ENCODE measurements around the gene IFI44.
A peak's percentile ranks its signal among the peaks of the same experiment; 100 is the strongest.

The IFI44 gene

DNA sequence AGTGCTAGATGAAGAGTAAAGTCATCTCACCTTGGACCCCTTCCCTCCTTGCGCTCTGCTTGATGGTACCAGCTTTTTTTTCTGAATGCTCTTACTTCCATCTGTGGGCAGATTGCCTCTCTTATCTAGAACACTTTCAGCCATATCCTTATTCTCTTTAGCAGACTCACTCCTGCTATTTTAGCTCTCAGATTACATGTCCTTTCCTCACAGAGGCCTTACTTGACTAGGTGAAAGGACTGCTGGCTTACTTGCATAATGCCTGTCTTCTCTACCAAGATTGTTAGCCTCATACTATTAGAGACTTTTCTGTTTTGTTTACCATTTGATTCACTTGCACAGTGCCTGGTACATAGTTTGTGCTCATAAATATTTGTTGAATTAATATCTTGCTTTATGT, 9.3 kb downstream of the IFI44 start:
- no peak for DNase-seq

DNA sequence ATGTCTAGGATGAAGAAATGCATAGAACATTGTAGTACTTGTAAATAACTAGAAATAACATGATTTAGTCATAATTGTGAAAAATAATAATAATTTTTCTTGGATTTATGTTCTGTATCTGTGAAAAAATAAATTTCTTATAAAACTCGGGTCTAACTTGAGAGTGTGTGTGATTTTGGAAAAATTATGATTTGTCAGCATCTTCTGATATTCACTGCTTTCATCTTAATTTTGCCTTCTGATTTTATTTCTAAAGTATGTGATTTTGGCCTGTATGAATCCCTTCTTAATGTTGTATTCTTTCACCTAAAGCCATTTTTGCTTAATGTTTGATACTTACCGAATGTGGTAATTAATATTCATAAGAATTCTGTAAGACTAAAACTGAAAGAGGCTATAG, 14.3 kb downstream of the IFI44 start:
- DNase-seq, result no peak

DNA sequence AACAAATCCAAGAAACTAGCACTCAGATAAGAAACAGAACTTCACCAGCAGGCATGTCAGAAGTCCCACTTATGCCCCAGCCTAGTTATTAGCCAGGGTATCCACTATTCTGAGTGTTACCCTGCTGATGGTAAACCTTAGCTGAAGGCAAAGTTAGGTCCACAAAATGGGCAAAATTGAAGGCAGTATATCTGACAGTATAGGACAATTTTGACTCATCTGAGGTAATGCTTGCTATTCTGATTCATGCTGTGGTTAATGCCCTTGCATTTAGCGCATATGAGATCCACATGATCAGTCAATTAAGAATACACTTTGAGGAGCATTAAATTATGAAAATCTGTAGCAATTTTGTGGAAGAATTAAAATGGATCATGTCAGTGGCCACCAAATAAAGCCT, 15.1 kb downstream of the IFI44 start:
- DNase-seq, result no peak

DNA sequence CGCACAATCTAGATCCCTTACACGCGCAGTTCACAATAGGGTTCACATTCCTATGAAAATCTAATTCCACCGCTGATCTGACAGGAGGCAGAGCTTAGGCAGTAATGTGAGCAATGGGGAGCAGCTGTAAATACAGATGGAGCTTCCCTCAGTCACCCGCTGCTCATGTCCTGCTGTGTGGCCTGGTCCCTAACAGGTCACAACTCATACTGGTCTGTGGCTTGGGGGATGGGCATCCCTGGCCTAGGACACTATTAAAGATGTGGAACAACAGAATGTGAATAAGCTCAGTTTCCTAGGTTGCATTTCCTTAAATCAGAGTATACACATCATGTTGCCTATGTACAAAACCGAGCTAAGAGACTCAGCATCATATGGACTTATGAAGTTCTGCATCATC, 16.2 kb downstream of the IFI44 start:
- no peak for DNase-seq

DNA sequence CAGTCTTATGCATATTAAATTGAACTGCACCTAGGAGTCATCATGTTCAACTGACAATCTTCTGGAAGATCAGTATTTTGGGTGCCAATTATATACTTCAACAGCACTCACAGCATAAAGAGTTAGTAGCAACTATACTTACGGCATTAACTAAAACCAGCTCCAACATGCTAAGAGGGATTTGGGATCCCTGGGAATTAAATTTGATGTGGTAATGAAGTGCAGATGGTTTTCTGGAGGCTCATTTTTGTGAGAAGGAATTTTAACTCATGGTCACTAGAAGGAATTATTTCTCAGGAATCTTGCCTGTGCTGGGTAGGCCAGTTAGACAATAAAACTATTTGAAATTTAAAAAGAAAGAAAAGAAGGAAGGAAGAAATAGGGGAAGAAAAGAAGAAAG, 18.3 kb downstream of the IFI44 start:
- DNase-seq, result no peak

DNA sequence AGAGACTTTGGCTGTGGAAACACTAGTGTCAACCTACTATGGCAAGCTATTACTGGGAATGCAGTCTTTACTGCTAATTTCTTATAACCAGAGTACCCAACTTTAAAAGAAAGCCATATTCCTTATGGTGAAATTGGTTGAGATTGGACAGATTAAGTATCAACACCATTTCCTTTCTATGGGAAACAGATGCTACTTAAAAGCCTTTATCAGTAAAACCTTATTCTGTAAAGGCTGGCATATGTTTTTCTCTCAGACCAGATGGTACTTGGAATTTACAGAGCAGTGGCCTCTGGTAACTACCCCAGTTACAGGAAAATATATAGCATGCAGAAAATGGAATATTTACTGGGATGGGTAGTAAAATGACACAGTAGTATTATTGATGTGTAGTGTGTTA, 18.8 kb downstream of the IFI44 start:
- DNase-seq, result no peak

DNA sequence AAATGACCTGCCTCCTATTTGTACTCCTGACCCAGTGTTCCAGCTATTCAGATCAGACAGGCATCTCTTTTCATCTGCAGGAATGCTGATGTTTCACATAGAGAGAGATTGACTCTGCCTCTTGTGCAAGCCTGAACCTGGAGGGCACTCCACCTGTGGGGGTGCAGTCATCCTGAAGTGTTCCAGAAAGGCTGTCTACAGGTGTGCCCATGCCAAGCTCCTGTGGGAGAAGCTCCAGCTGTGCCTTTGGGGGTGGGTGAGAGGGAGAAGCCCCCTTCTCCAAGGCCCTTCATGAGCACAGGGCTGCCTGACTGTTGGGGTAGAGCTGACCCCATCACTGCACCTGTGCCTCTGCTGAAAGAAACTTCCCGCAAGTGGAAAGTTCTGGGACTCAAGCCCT, 22.8 kb downstream of the IFI44 start:
- DNase-seq, result no peak

DNA sequence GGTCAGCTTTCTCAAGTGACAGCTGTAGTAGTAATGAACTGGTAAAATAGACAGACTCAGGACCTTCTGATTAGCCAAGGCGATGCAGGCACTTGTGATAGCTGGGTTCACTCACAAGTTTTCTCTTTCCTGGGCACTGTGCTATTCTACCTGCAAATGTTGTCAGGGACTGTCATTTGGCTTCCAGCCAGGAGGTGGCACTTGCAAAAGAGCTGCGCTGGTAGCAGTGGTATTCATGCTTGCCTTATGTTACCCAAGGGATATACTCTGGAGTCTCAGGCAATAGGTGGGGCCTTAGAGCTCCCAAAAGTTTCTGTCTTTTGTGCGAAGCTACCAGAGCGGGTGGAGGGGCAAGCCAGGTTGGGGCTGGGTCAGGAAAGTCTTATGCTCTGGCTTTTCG, 23.5 kb downstream of the IFI44 start:
- peak in 2 of 3 experiments; percentile 2 to 7 for DNase-seq

DNA sequence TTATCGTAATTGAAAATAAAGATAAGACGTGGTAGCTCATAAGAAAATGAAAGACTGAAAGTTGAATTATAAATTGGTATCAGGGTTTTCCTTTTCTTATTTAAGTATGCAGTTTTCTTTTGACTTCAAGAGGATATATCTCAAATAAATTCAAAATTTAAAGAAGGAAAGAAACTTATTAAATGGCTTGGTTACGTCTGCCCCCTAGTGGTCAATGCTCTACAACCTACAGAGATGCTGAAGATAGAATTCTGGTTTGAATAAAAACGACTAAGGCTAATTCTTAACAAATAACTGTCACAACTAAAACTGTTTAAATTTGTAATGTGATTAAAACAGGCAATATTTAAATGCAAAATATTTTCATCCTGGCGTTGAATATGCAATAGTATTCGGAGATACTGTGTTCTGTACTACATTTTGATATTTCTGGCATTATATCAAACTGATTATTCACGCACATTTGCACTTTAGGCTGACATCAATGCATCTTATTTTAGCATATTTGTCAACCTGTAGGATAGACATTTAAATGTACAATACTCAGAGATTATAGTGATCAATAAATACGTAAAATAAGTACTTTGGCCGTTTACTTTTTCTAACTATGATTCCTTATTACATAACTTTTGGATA, 26.8 kb downstream of the IFI44 start:
- peak; percentile 14 to 71 (median 41) for DNase-seq

DNA sequence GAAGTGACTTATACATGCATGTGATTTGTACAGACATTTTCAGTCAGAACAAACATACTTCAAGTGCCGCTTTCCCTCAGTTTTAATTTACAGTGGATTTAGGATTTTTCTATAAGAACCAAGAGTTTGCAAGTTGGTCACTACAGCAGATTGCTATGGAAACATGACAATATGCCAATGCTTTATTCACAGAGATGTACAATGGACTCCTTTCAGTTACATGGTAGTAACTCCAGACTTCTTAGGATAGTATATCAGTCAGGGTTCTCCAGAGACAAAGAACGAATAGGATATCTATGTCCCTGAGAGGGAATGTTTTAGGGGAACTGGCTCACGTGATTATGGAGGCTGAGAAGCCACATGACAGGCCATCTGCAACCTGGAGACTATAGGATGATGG, 27.4 kb downstream of the IFI44 start:
- DNase-seq, result no peak

DNA sequence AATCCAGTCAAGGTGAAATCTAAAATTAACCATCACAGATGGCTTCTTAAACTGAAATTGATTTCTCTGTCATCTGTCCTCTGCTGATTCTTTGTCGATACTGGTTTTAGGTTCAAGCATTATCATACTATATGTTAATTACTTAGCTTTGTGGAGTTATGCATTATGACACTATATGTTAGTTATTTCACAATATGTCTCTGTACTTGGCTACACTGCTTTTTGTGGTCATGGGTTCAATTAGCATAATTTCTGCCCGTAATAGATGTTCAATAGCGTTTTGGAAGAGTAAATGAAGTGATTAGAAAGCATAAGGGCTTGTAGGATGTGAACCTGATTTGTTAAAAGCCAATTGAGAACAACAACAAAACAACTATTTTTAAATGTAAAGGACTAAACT, 28.2 kb downstream of the IFI44 start:
- no peak for DNase-seq

DNA sequence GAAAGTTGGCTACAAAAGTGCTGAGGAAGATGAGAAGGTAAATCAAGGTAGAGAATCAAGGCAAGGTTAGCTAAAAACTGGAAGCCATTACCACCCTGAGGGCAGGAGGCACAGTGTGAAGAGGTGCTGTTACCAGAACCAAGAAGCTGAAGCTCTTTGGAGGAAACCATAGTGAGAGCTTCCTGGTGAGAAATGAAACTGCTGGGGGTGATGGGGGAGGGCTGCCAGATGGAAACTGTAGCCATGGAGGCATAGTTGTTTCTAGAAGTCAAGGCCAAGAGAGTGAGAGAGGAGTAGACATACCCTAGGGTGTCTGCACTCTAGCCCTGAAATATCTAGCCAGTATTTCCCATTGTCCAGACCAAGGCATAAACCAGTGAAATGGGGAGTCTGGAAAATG, 28.7 kb downstream of the IFI44 start:
- no peak for DNase-seq

DNA sequence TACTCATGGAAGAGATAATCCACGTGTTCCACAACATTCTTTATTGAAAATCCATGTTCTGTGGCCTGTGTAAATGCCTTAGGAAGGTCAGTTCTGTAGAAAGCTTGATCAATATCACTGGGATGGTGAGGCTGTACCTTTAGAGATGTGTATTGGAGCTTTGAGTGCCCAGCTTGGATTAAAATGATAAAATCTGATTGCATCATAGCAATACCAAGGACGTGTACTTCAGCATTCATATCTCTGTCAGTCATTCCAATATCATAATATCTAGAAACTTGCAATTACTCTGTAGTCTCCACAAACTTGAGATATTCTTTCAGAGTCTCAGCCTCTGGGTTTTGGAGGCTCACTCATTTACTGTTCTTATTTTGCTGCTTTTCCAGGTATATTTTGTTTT, 31.6 kb downstream of the IFI44 start:
- no peak for DNase-seq

DNA sequence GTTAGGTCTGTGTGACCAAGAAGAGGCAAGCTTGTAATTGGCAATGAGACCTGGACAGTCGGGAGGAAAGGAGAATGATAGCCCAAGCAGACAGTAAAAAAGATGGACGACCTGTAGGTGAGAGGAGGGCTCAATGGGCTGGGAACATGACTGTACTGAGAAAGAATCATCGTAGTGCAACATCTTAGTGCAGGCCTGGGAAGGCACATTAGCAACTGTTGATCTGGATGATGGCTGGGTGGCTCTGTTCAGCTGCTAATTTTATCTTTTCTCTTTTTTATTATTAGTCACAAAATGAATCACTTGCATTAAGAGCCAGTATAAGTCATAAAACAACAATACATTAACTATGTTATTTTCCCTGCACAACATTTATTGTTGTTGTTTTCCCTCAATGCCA, 32.9 kb downstream of the IFI44 start:
- no peak for DNase-seq

DNA sequence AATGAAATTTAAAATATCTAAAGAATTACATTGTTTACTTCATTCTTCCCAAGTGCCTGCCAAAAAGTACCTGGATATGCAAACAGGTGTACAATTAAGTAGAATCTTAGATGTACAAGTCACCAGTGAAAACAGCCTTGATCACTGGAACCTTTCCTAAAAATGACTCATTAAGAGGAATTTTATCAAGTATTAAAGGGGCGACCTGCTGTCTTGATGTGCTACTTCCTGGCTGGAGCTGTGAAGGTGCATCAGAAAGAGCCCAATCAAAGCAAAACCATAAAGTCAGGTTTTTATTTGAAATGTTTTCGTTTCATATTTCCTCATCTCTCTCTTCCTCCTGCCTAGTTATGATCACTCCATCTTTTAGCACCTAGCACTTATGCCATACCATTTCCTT, 33.4 kb downstream of the IFI44 start:
- DNase-seq, result no peak

DNA sequence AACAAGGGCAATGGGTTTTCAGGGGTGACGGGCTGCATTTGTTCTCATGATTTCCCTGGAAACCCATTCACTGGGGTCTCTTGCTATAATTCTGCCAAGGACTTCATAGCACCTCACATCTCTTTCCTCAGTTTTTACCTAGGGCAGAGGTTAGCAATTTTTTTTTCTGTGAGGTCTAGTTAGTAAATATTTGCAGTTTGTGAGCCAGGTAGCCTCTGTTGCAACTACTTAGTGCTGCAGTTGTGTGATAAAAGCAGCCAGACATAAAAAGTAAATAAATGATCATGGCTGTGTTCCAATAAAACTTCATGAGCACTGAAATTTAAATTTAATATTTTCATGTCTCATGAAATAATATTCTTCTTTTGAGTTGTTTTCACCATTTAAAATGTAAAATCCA, 37.7 kb downstream of the IFI44 start:
- DNase-seq, result no peak

DNA sequence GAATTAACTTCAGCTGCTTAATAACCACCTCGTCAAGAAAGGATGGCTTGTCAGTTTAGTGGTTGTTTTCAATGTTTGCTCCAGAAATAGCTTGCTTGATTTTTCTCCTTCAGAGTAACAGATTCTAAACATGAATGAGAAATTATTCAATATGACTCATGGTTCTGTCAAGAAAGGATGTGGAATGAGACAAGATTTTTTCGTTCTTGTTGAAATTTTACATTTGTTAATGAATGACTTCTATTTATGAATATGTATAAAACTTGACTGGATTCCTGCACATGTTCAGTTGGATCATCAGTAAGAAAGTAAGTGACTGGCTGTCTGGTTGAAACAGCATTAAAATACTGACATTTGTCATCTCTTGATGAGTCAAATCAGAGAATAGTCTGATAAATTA, 38.3 kb downstream of the IFI44 start:
- DNase-seq, result no peak

DNA sequence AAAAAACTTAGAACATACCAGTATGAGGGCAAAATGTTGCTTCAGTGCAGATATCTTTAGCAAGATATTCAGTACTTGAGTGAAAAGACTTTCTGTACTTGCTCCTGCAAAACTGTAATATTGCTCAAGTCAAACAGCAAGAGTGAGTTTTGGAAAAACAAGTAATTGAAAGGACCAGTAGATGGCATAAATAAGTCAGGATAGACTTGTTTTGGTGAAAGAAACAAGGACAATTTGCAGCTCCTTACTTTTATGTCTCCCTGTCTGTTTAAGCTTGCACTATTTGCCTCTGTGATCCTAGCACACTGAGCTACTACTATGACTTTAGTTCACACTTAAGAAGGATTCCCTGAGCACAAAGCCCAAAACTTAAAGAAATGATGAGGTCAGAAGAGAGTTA, 39.1 kb downstream of the IFI44 start:
- peak in 1 of 3 experiments; percentile 23 for DNase-seq

DNA sequence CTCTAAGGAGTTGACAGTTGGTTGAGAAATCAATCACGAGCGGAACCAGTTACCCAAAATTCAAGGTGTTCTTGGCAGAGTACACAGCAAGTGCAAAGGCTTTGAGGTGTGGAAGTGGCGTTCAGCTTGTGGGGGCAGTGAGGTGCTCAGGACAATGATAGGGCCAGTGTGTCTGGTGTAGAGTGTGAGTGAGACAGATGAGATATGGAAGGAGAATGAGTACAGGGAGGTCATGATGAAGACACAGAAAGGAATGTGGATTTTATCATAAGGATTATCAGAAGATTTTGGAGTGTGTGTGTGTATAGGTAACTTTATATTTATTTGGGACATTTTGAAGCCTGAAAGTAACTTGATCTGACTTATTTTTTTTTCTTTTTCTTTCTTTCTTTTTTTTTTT, 40.9 kb downstream of the IFI44 start:
- no peak for DNase-seq

DNA sequence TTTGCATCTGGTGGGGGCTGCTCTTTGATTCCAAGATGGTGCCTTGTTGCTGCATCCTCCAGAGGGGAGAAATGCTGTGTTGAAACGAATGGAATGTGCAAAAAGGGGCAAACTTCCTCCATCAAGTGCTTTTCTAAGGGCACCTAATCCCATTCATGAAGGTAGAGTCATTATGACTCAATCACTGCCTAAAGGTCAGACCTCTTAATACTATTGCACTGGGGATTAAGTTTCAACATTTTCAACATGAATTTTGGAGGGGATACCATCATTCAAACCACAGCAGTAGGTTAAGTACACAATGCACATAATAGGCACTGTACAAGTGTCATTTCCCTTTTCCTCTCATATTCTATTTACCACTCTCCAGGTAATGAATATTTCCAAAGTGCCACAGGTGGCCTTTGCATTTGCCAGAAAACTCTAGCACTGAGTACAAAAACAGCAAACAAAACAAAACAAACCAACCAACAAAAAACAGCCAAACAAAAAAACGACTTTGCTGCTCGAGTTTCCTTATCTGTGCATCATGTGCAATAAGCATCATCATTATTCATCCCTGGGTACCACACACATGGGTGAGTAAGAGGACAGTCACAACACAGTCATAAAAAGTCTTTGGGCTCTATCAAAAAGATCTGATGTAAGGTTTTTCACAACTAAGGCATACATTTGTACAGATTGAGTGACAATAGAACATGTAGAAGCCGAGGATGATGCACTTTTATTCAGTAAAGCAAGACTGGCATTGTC, 42.5 kb downstream of the IFI44 start:
- DNase-seq, result peak in 2 of 3 experiments; percentile 36 to 71

DNA sequence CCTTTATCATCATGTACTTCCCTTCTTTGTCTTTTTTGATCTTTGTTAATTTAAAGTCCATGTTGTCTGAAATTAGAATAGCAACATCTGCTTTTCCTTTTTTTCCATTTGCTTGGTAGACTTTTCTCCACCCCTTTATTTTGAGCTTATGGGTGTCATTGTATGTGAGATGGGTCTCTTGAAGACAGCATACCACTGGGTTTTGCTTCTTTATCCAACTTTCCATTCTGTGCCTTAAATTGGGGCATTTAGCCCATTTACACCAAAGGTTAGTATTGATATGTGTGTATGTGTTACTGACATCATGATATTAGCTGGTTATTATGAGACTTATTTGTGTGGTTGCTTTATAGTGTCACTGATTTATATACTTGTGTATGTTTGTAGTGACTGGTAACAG, 50.2 kb downstream of the IFI44 start:
- no peak for DNase-seq

DNA sequence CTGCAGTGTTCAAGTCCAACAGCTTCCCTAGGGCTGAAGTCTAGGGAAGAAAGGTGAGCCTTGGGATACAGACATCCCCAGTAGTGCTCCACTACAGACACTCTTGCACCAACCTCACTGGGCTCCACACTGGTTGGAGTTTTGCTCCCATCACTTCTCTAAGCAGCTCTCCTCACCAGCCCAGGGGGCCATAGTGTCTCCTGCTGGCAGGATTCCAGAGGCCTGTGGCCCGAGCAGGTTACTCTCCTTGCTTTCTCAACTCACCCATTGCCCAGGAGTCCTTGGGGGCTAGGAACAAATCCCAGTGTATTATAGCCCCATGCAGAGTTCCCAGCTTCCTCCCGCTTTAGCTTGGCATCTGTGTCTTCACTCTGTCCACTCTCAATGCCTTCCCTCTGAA, 52.8 kb downstream of the IFI44 start:
- DNase-seq, result no peak

DNA sequence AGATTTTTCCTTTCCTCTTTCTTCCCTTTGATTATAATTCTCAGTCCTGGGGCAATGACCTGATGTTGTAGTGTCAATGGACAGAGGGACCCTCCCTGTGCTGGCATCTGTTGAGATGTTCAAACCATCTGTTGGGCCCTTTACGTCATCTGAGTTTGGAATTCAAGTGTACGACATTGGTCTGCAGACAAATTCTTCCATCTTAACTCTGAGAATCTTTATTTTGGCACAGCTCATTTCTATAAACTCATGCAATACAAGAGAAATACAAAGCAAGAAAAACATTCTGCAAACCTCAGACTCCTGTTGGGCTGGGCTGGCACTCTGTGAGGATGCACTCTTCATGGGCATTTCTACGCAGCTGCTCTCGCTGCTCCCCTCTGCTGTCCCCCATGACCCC, 54.2 kb downstream of the IFI44 start:
- DNase-seq, result no peak

DNA sequence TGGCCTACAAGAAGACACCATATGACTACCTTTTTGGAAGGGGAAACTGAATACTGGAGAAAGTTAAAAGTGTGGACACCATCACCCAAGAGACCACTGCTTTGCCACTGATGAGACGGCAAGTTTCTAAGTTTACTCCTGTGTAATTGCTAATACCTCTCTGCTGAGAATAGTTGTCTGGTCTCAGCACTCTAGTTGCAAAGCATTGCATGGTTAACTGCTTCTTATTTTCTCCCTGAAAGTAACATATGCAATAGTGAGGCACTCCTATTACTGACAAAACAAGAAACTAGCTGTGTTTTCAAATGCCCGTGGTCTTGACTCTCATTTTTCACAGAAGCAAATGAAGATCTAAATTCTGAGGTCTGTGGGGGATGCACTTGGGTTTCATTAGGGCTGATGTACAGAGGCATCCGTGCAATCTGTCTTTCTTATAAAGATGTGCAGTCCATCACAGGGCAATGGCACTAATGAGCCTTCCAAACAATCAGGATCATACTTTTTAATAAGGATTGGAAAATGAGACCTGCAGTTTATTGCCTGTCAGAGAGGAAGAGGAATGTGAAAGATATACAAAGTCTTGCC, 62.9 kb downstream of the IFI44 start:
- no peak for DNase-seq

DNA sequence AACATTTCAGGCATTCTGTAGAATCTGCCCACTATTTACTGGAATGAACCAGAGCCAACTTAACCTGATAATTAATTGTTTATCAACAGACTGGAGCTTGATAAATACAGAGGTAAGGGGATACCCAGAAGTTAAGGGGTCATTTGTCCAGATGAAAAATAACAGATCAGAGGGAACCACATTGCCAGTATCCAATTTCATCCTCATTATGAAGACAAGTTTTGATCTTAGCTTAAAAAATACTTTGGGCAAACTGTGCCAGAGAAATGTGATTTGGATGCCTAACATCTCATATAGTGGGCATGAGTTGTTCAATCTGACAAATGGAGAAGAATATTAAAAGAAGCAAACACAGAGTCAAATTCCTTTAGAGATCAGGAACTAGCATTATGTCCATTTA, 63.7 kb downstream of the IFI44 start:
- no peak for DNase-seq
